Mucosa of rectum (tissue), 2 donors: ENCODE results near the gene POU2F1.

Source experiments
- H3K27ac ChIP-seq, 2 donors: one replicate each; pipeline ENCODE4 v1.7.0; 2013; ENCODE audit warnings: inconsistent platforms in 2 of 2, low read depth in 2 of 2, low read length in 2 of 2
- H3K27me3 ChIP-seq, 2 donors: one replicate each; pipeline ENCODE4 v1.7.0; 2013; ENCODE audit warnings: low read length in 2 of 2; ENCODE audit not compliant: control insufficient read depth in 2 of 2, insufficient read depth in 2 of 2
- H3K36me3 ChIP-seq, 2 donors: one replicate each; pipeline ENCODE4 v1.7.0; 2013; ENCODE audit warnings: low read length in 2 of 2; ENCODE audit not compliant: control insufficient read depth in 2 of 2, insufficient read depth in 2 of 2
- H3K4me1 ChIP-seq, 2 donors: one replicate each; pipeline ENCODE4 v1.7.0; 2013; ENCODE audit warnings: low read length in 2 of 2, mild to moderate bottlenecking in 1 of 2; ENCODE audit not compliant: control insufficient read depth in 2 of 2, insufficient read depth in 2 of 2
- H3K4me3 ChIP-seq, 2 donors: one replicate each; pipeline ENCODE4 v1.7.0; 2013; ENCODE audit warnings: low read length in 2 of 2
- H3K9ac ChIP-seq, 2 donors: one replicate each; pipeline ENCODE4 v1.7.0; 2013; ENCODE audit warnings: low read length in 2 of 2, low read depth in 1 of 2, mild to moderate bottlenecking in 1 of 2
- H3K9me3 ChIP-seq, 2 donors: one replicate each; pipeline ENCODE4 v1.7.0; 2013; ENCODE audit warnings: low read length in 2 of 2; ENCODE audit not compliant: control insufficient read depth in 2 of 2
- donor health status: healthy.
- donor health status: Normal muscosa, but diverticular disease.

Gene POU2F1

GRCh38 chr1:167420510-167420909, 199.8 kb downstream of the POU2F1 start:
- H3K27ac ChIP-seq: no peak overlapping the region
- H3K9ac ChIP-seq: no peak overlapping the region
- no peaks in the 10 kb centered on the region for H3K27me3 ChIP-seq
- peaks cover 6% of the 10 kb centered on the region in 2 donors for H3K36me3 ChIP-seq
- no peak overlapping the region for H3K4me3 ChIP-seq
- H3K4me1 ChIP-seq: peaks cover 0 to 2% of the 10 kb centered on the region in 2 donors
- no peaks in the 10 kb centered on the region for H3K9me3 ChIP-seq

- Histone ChIP-seq H3K9ac (no peak overlapping the region), H3K27me3 (no peaks in the 10 kb centered on the region), H3K4me1 (no peaks in the 10 kb centered on the region)
These were observed 203.3 kb downstream of the POU2F1 start for GRCh38 chr1:167423684-167424619.

GRCh38 chr1:167425482-167425881, 204.8 kb downstream of the POU2F1 start:
- Histone ChIP-seq H3K27ac (no peak overlapping the region), H3K9me3 (no peaks in the 10 kb centered on the region), H3K27me3 (no peaks in the 10 kb centered on the region), H3K9ac (no peak overlapping the region), H3K36me3 (no peaks in the 10 kb centered on the region), H3K4me1 (no peaks in the 10 kb centered on the region), H3K4me3 (no peak overlapping the region)

More at GRCh38 chr1:167423684-167424619, 203.3 kb downstream of the POU2F1 start:
- no peaks in the 10 kb centered on the region for H3K9me3 ChIP-seq
- no peak overlapping the region for H3K27ac ChIP-seq
- no peaks in the 10 kb centered on the region for H3K36me3 ChIP-seq
- no peak overlapping the region for H3K4me3 ChIP-seq

- Histone ChIP-seq H3K36me3 (no peaks in the 10 kb centered on the region), H3K9ac (no peak overlapping the region), H3K4me3 (no peak overlapping the region), H3K4me1 (no peaks in the 10 kb centered on the region), H3K27ac (no peak overlapping the region), H3K9me3 (no peaks in the 10 kb centered on the region), H3K27me3 (no peaks in the 10 kb centered on the region)
These were observed 206.0 kb downstream of the POU2F1 start for GRCh38 chr1:167426716-167427115.

DNA sequence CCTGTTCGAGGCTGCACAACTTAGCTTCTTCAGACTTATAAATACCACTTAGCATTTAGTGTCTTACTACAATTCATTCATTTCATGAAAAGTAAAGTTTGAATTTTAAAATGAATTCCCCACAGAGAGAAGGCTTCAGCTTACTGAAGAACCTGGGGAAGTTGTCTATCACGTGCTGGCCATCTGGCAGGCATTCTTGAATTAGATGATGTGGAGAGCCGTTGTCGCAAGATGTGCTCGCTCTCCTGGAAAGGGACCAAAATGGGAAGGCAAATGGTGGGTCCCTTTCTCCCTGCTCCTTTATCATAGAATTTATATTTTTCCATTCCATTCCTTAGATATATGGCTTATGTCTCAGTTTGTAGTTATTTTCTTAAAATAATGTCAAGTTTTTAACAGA, 207.2 kb downstream of the POU2F1 start:
- H3K27ac ChIP-seq: no peak overlapping the region

GRCh38 chr1:167428395-167428794, 207.7 kb downstream of the POU2F1 start:
- H3K4me3 ChIP-seq: no peak overlapping the region
- no peak overlapping the region for H3K9ac ChIP-seq
- H3K27ac ChIP-seq: no peak overlapping the region
- H3K9me3 ChIP-seq: no peaks in the 10 kb centered on the region
- no peaks in the 10 kb centered on the region for H3K4me1 ChIP-seq
- no peaks in the 10 kb centered on the region for H3K27me3 ChIP-seq
- H3K36me3 ChIP-seq: no peaks in the 10 kb centered on the region

More for the DNA sequence above, 207.2 kb downstream of the POU2F1 start:
- H3K4me3 ChIP-seq: no peak overlapping the region
- H3K9me3 ChIP-seq: no peaks in the 10 kb centered on the region
- H3K9ac ChIP-seq: no peak overlapping the region
- no peaks in the 10 kb centered on the region for H3K36me3 ChIP-seq
- H3K27me3 ChIP-seq: no peaks in the 10 kb centered on the region
- H3K4me1 ChIP-seq: no peaks in the 10 kb centered on the region

DNA sequence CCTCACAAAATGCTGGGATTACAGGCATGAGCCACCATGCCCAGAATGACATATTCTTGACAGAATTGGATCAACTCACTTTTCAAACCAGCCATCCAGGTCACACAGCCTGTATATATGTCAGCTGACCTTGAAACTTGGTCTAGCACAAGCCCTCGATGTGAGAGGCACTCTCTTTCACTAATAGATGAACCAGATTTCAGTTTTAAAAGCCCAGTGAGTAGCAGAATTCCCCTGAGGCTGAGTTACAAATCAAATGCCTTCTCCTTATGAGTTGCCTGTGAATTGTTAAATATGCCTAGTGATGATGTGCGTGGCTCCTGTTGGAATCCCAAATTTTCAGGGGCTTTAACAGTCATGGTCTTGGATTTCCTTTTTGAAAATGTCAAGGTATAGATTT, 208.9 kb downstream of the POU2F1 start:
- no peaks in the 10 kb centered on the region for H3K4me1 ChIP-seq
- no peaks in the 10 kb centered on the region for H3K36me3 ChIP-seq
- H3K9ac ChIP-seq: no peak overlapping the region
- no peak overlapping the region for H3K4me3 ChIP-seq
- H3K9me3 ChIP-seq: no peaks in the 10 kb centered on the region
- H3K27me3 ChIP-seq: no peaks in the 10 kb centered on the region
- no peak overlapping the region for H3K27ac ChIP-seq

DNA sequence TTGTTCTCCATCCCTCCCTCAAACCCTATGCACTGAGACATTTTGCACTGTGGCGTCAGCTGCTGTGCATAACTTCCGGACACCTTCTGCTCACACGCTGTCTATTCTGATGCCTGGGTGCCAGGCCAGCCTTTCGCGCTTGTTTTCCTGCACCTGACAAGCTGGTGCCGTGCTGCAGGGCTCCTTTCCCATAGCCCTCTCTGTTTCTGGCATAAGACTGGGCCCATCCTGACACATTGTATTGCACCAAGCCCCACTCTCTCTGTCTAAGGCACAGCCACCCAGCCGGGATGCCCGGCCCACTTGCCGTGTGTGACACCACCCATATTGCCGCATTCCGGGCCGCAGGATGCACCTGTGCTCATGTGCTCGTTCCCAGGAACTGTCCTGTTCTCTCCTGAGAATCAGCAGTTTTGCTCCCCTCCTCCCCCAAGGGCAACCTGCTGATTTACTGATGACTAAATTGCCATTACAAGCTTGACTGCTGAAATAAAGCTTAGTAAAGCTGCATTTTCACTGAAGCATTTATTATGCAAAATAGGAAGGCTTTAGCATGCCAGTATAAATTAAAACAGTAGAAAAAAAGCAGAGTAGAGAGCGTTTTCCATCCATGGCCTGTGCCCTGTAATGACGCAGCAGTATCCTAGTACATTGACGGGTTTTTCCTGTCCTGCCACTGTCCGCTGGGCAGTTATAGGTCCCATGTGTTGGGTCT, 209.6 kb downstream of the POU2F1 start:
- no peaks in the 10 kb centered on the region for H3K27me3 ChIP-seq
- no peaks in the 10 kb centered on the region for H3K36me3 ChIP-seq
- no peak overlapping the region for H3K27ac ChIP-seq
- no peak overlapping the region for H3K4me3 ChIP-seq
- no peaks in the 10 kb centered on the region for H3K9me3 ChIP-seq
- H3K9ac ChIP-seq: no peak overlapping the region
- no peaks in the 10 kb centered on the region for H3K4me1 ChIP-seq

DNA sequence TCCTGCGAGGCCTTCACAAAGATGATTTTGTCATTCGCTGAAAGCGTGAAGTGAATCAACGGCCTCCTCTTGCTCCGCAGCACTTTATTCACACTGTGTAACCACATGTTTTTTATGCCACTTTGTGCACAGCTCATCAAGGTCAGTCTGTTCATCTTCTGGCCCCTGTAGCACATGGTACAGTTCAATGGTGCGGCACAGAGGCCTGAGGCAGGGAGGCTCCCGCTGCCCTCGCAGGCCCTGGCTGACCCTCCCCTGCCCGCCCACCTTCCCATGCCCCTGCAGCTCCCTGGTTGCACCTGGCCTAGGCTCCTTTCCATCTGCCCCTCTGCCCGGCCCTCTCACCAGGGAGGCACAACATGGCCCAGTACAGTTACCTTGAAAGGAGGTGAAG, 210.2 kb downstream of the POU2F1 start:
- Histone ChIP-seq H3K27ac (no peak overlapping the region), H3K27me3 (no peaks in the 10 kb centered on the region), H3K36me3 (no peaks in the 10 kb centered on the region), H3K4me3 (no peak overlapping the region), H3K4me1 (no peaks in the 10 kb centered on the region), H3K9ac (no peak overlapping the region), H3K9me3 (no peaks in the 10 kb centered on the region)

DNA sequence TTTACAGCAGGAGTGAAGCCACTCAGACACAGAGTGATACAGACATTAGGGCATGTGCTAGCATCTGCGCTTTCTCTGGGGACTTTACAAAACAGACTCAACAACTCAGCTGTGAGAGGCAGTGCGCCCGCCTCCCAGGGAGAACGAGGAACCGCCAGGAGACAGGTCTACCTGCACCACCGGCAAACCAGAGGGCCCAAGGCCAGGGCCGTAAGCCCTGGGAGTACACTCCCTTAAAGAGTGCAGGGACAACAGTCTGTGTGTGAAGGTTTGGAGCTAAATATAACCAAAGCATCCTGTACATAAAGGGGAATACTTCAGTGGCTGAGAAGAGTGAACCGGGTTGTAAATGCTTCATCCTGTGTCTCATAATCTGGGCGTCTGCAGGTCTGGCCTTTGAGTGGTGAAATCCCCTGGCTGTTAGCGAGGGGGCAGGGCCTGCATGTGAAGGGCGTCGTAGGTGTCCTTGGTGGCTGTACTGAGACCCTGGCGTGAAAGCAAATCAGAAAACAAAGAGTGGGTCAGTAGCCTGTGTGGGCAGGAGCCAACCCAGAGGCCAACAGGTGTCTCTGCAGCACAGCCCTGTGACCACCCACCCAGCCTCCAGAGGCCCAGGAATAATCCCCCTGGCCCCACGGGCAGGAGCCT, 210.7 kb downstream of the POU2F1 start:
- Histone ChIP-seq H3K9ac (no peak overlapping the region), H3K36me3 (no peaks in the 10 kb centered on the region), H3K27ac (no peak overlapping the region), H3K4me3 (no peak overlapping the region), H3K27me3 (no peaks in the 10 kb centered on the region), H3K9me3 (no peaks in the 10 kb centered on the region), H3K4me1 (no peaks in the 10 kb centered on the region)
